Measurements from ENCODE around the gene GREB1L. TPM values are rescaled to one million over a fixed set of nuclear protein-coding genes. Genes with fewer than 3 reads are reported as not detected.

GREB1L gene
- total RNA-seq, 4 donors from 2014 or later: 13.2 to 16.0 (median 14.5) TPM

- H3K4me3 ChIP-seq: no peak overlapping the region
- no peaks in the 10 kb centered on the region for H3K27me3 ChIP-seq
- TF ChIP-seq EP300 (IDR thresholded peaks at IDR 0.05) (no peak), POLR2A (IDR thresholded peaks at IDR 0.05; ENCODE audit: low read depth) (no peak), POLR2AphosphoS5 (IDR thresholded peaks at IDR 0.05) (no peak), CTCF (IDR thresholded peaks at IDR 0.05) (no peak)
- no peak for DNase-seq (ENCODE audit: extremely low spot score)
- intact Hi-C loops (cut with DNase I): loop anchor here (10.0 kb wide), 1 partner anchor 123 kb away; the partner anchor contains the start of gene ESCO1
- H3K4me1 ChIP-seq: peaks cover 0 to 10% (median 3%) of the 10 kb centered on the region in 4 donors
- H3K27ac ChIP-seq (replicated peaks in 1 of 4): no peak overlapping the region
- H3K9me3 ChIP-seq: no peaks in the 10 kb centered on the region
- 84% methylated on average over 2 of the region's 2 CpGs for WGBS
- H3K36me3 ChIP-seq: no peaks in the 10 kb centered on the region
Measured at GRCh38 chr18:21481739-21482138, 239.7 kb downstream of the GREB1L start.

GRCh38 chr18:21483051-21483450 lies 241.0 kb downstream of the GREB1L start:
- no peak for TF ChIP-seq POLR2A (IDR thresholded peaks at IDR 0.05; ENCODE audit: low read depth)
- TF ChIP-seq EP300 (IDR thresholded peaks at IDR 0.05): no peak
- TF ChIP-seq POLR2AphosphoS5 (IDR thresholded peaks at IDR 0.05): no peak
- no peak for TF ChIP-seq CTCF (IDR thresholded peaks at IDR 0.05)
- H3K9me3 ChIP-seq: no peaks in the 10 kb centered on the region
- DNase-seq (ENCODE audit: extremely low spot score): no peak
- no peak overlapping the region for H3K27ac ChIP-seq (replicated peaks in 1 of 4)
- H3K4me1 ChIP-seq: peaks cover 0 to 10% (median 3%) of the 10 kb centered on the region in 4 donors
- H3K4me3 ChIP-seq: no peak overlapping the region
- WGBS: 79% methylated on average over 5 of the region's 5 CpGs
- no peaks in the 10 kb centered on the region for H3K36me3 ChIP-seq
- H3K27me3 ChIP-seq: no peaks in the 10 kb centered on the region
- intact Hi-C loops (cut with DNase I): loop anchor here (10.0 kb wide), 1 partner anchor 122 kb away; the partner anchor contains the start of gene ESCO1

- no peak overlapping the region for H3K27ac ChIP-seq (replicated peaks in 1 of 4)
- no peaks in the 10 kb centered on the region for H3K36me3 ChIP-seq
- TF ChIP-seq POLR2AphosphoS5 (IDR thresholded peaks at IDR 0.05) (no peak), EP300 (IDR thresholded peaks at IDR 0.05) (no peak), POLR2A (IDR thresholded peaks at IDR 0.05; ENCODE audit: low read depth) (no peak), CTCF (IDR thresholded peaks at IDR 0.05) (no peak)
- peaks cover 0 to 10% (median 5%) of the 10 kb centered on the region in 4 donors for H3K4me1 ChIP-seq
- WGBS: 60% methylated on average over 7 of the region's 7 CpGs
- no peaks in the 10 kb centered on the region for H3K9me3 ChIP-seq
- H3K27me3 ChIP-seq: no peaks in the 10 kb centered on the region
- no peak for DNase-seq (ENCODE audit: extremely low spot score)
- H3K4me3 ChIP-seq: no peak overlapping the region
- intact Hi-C loops (cut with DNase I): loop anchor here (10.0 kb wide), 1 partner anchor 120 kb away; the partner anchor contains the start of gene ESCO1
Measured at GRCh38 chr18:21484851-21485636, 243.0 kb downstream of the GREB1L start.

- TF ChIP-seq POLR2A (IDR thresholded peaks at IDR 0.05; ENCODE audit: low read depth): no peak
- TF ChIP-seq POLR2AphosphoS5 (IDR thresholded peaks at IDR 0.05): no peak
- no peak for TF ChIP-seq EP300 (IDR thresholded peaks at IDR 0.05)
- no peak for TF ChIP-seq CTCF (IDR thresholded peaks at IDR 0.05)
- 69% methylated on average over 3 of the region's 3 CpGs for WGBS
- intact Hi-C loops (cut with DNase I): loop anchor here (10.0 kb wide), 1 partner anchor 118 kb away; the partner anchor contains the start of gene ESCO1
- Histone ChIP-seq H3K4me1 (peaks cover 0 to 10% (median 5%) of the 10 kb centered on the region in 4 donors), H3K4me3 (no peak overlapping the region), H3K27me3 (no peaks in the 10 kb centered on the region), H3K9me3 (no peaks in the 10 kb centered on the region), H3K27ac (replicated peaks in 1 of 4) (no peak overlapping the region), H3K36me3 (no peaks in the 10 kb centered on the region)
- no peak for DNase-seq (ENCODE audit: extremely low spot score)
Measured at GRCh38 chr18:21486905-21487437, 244.9 kb downstream of the GREB1L start.

Data from esophagus muscularis mucosa (tissue), 4 donors.